ENCODE results near the gene ARPC4. TPM values are rescaled to one million over a fixed set of nuclear protein-coding genes. Genes with fewer than 3 reads are reported as not detected.

The ARPC4 gene
- total and polyA plus RNA-seq, 2 donors from 2014 or later, result 138 to 164 TPM

DNA sequence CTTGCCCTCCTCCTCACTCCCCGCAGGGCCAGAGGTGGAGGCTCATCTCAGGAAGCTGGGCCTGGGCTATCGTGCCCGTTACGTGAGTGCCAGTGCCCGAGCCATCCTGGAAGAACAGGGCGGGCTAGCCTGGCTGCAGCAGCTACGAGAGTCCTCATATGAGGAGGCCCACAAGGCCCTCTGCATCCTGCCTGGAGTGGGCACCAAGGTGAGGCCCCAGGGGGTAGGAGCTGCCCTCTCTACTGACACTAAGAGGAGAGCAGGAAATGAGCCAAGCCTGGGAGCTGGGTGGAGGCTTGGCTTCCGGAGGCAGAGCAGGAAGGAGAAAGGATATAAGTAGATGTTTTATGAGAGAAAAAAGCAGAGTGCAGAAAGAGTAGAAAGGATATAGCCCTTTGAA, 38.2 kb upstream of the ARPC4 start:
- FAIRE-seq (no peak), DNase-seq (no peak)
- Histone ChIP-seq H3K9ac (ENCODE audit: low read length in 3 of 3) (no peak overlapping the region), H3K36me3 (ENCODE audit: control insufficient read depth in 2 of 3, insufficient read depth in 3 of 3, low read length in 3 of 3) (peaks cover 6 to 43% (median 26%) of the 10 kb centered on the region in 3 donors), H3K9me3 (ENCODE audit: control insufficient read depth in 2 of 3, insufficient read depth in 1 of 3, low read length in 3 of 3) (no peaks in the 10 kb centered on the region), H3K4me1 (ENCODE audit: control insufficient read depth in 2 of 3, insufficient read depth in 2 of 3, low read depth in 1 of 3, low read length in 3 of 3) (peaks cover 0 to 18% (median 14%) of the 10 kb centered on the region in 3 donors), H3K27ac (ENCODE audit: low read depth in 2 of 2, low read length in 2 of 2) (peak overlapping the region in 1 of 2 donors; percentile 10), H3K4me3 (ENCODE audit: low read length in 3 of 3) (no peak overlapping the region), H3K27me3 (ENCODE audit: control insufficient read depth, insufficient read depth, low read length) (no peaks in the 10 kb centered on the region)
- TF ChIP-seq, protein P1, sequence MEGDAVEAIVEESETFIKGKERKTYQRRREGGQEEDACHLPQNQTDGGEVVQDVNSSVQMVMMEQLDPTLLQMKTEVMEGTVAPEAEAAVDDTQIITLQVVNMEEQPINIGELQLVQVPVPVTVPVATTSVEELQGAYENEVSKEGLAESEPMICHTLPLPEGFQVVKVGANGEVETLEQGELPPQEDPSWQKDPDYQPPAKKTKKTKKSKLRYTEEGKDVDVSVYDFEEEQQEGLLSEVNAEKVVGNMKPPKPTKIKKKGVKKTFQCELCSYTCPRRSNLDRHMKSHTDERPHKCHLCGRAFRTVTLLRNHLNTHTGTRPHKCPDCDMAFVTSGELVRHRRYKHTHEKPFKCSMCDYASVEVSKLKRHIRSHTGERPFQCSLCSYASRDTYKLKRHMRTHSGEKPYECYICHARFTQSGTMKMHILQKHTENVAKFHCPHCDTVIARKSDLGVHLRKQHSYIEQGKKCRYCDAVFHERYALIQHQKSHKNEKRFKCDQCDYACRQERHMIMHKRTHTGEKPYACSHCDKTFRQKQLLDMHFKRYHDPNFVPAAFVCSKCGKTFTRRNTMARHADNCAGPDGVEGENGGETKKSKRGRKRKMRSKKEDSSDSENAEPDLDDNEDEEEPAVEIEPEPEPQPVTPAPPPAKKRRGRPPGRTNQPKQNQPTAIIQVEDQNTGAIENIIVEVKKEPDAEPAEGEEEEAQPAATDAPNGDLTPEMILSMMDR (IDR thresholded peaks at IDR 0.05; ENCODE audit: borderline replicate concordance, extremely low read depth, insufficient read depth), result no peak
- intact Hi-C loops (cut with DNase I), result no loop called here

DNA sequence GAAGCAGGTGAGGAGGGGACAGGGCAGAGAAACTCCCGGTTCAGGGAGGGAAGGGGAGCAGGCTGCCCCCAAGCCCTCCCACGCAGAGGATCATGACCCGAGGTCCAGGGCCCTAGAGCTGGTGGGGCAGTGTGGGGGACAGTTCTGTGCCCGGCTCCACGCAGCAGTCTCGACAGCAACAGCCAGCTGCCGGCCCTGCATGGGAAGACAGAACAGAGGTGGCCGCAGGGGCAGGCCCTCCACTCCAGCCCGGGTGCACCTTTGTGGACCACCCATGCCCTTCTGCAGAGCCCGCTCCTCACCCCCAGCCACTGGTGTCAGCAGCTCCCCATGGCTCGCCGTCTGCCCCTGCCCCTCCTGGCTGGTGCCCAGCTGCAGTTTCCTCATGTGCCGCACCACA, 35.5 kb upstream of the ARPC4 start:
- intact Hi-C loops (cut with DNase I), result no loop called here
- TF ChIP-seq, protein P1 (IDR thresholded peaks at IDR 0.05; ENCODE audit: borderline replicate concordance, extremely low read depth, insufficient read depth), result no peak
- no peak for FAIRE-seq

DNA sequence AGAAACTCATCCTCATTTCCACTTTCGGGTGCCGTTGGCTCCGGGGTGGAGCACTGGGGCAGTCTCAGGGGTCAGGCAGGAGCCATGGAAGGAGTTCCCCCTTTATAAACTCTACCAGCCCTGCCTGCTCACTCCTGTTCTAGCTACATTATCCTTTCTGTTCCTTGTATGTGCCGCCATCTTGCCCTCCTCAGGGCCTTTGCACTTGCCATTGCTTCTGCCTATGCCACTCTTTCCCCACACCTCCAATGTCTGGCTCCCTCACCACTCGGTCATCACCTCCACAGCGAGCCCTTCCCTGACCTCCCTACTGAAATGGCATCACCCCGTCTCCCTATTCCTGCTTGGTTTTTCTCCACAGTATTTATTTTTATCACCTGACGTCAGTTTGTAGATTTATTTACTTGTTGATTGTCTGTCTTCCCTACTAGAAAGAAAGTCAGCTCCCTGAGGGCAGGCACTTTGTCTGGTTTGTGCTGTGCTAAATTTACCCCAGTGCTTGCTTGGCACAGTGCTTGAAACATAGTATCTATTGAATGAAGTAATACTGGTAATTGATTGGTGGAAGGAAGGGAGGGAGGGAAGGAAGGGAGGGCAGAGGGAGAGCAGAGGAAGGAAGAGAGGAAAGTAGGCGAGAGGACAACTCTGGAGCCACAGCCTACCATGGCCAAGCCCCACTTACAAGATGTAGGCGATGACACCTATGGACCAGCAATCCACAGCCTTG, 31.9 kb upstream of the ARPC4 start:
- intact Hi-C loops (cut with DNase I), result no loop called here
- no peak overlapping the region for H3K9ac ChIP-seq (ENCODE audit: low read length in 3 of 3)
- H3K4me1 ChIP-seq (ENCODE audit: control insufficient read depth in 2 of 3, insufficient read depth in 2 of 3, low read depth in 1 of 3, low read length in 3 of 3), result peaks cover 0 to 2% (median 0%) of the 10 kb centered on the region in 3 donors
- no peaks in the 10 kb centered on the region for H3K9me3 ChIP-seq (ENCODE audit: control insufficient read depth in 2 of 3, insufficient read depth in 1 of 3, low read length in 3 of 3)
- TF ChIP-seq, protein P1 (IDR thresholded peaks at IDR 0.05; ENCODE audit: borderline replicate concordance, extremely low read depth, insufficient read depth), result no peak
- no peak overlapping the region for H3K27ac ChIP-seq (ENCODE audit: low read depth in 2 of 2, low read length in 2 of 2)
- no peak overlapping the region for H3K4me3 ChIP-seq (ENCODE audit: low read length in 3 of 3)
- FAIRE-seq (no peak), DNase-seq (no peak)
- no peaks in the 10 kb centered on the region for H3K27me3 ChIP-seq (ENCODE audit: control insufficient read depth, insufficient read depth, low read length)
- H3K36me3 ChIP-seq (ENCODE audit: control insufficient read depth in 2 of 3, insufficient read depth in 3 of 3, low read length in 3 of 3), result peaks cover 6 to 32% (median 14%) of the 10 kb centered on the region in 3 donors

More for the DNA sequence above, 35.5 kb upstream of the ARPC4 start:
- DNase-seq, result no peak
- H3K36me3 ChIP-seq (ENCODE audit: control insufficient read depth in 2 of 3, insufficient read depth in 3 of 3, low read length in 3 of 3), result peaks cover 6 to 30% (median 21%) of the 10 kb centered on the region in 3 donors
- H3K9ac ChIP-seq (ENCODE audit: low read length in 3 of 3), result no peak overlapping the region
- H3K9me3 ChIP-seq (ENCODE audit: control insufficient read depth in 2 of 3, insufficient read depth in 1 of 3, low read length in 3 of 3), result no peaks in the 10 kb centered on the region
- H3K4me3 ChIP-seq (ENCODE audit: low read length in 3 of 3), result no peak overlapping the region
- H3K27me3 ChIP-seq (ENCODE audit: control insufficient read depth, insufficient read depth, low read length), result no peaks in the 10 kb centered on the region
- no peak overlapping the region for H3K27ac ChIP-seq (ENCODE audit: low read depth in 2 of 2, low read length in 2 of 2)
- H3K4me1 ChIP-seq (ENCODE audit: control insufficient read depth in 2 of 3, insufficient read depth in 2 of 3, low read depth in 1 of 3, low read length in 3 of 3), result peaks cover 0 to 4% (median 3%) of the 10 kb centered on the region in 3 donors

All from kidney (tissue), 14 donors.